Measurements from ENCODE around the gene UMAD1. TPM values are rescaled to one million over a fixed set of nuclear protein-coding genes. Genes with fewer than 3 reads are reported as not detected.
"Not testable (repeated sequence)": the region's sequence is repeated elsewhere in the genome, so short reads cannot be mapped to it uniquely, and the experiment has no call there.

UMAD1 gene
- total RNA-seq, 1 donor from 2014 or later = 16.4 TPM

- no peak for DNase-seq
- no peak for TF ChIP-seq CTCF (IDR thresholded peaks at IDR 0.05; ENCODE audit: borderline replicate concordance)
- H3K9me3 ChIP-seq (replicated peaks) = no peaks in the 10 kb centered on the region
- H3K36me3 ChIP-seq = no peaks in the 10 kb centered on the region
- H3K4me1 ChIP-seq = no peaks in the 10 kb centered on the region
- H3K27ac ChIP-seq (replicated peaks) = no peak overlapping the region
- intact Hi-C loops (cut with micrococcal nuclease) = no loop called here
- no peak overlapping the region for H3K4me3 ChIP-seq
- no peaks in the 10 kb centered on the region for H3K27me3 ChIP-seq (ENCODE audit: low read depth)
Observed at GRCh38 chr7:7816084-7816483, 175.5 kb downstream of the UMAD1 start.

- no peaks in the 10 kb centered on the region for H3K4me1 ChIP-seq
- H3K36me3 ChIP-seq = no peaks in the 10 kb centered on the region
- no peak for TF ChIP-seq CTCF (IDR thresholded peaks at IDR 0.05; ENCODE audit: borderline replicate concordance)
- H3K27me3 ChIP-seq (ENCODE audit: low read depth) = no peaks in the 10 kb centered on the region
- no peaks in the 10 kb centered on the region for H3K9me3 ChIP-seq (replicated peaks)
- DNase-seq = no peak
- no peak overlapping the region for H3K27ac ChIP-seq (replicated peaks)
- no peak overlapping the region for H3K4me3 ChIP-seq
- intact Hi-C loops (cut with micrococcal nuclease) = no loop called here
Observed at GRCh38 chr7:7816816-7817536, 176.4 kb downstream of the UMAD1 start.

- H3K27ac ChIP-seq (replicated peaks) = no peak overlapping the region
Observed at GRCh38 chr7:7817748-7818147, 177.2 kb downstream of the UMAD1 start.

GRCh38 chr7:7818179-7818578 lies 177.6 kb downstream of the UMAD1 start:
- intact Hi-C loops (cut with micrococcal nuclease); H3K4me1 ChIP-seq; H3K27me3 ChIP-seq (ENCODE audit: low read depth); DNase-seq; H3K36me3 ChIP-seq; H3K9me3 ChIP-seq (replicated peaks); H3K4me3 ChIP-seq; H3K27ac ChIP-seq (replicated peaks): not testable (repeated sequence)

More at GRCh38 chr7:7817748-7818147, 177.2 kb downstream of the UMAD1 start:
- TF ChIP-seq CTCF (IDR thresholded peaks at IDR 0.05; ENCODE audit: borderline replicate concordance) = no peak
- no peaks in the 10 kb centered on the region for H3K4me1 ChIP-seq
- H3K36me3 ChIP-seq = no peaks in the 10 kb centered on the region
- H3K27me3 ChIP-seq (ENCODE audit: low read depth) = no peaks in the 10 kb centered on the region
- no peak for DNase-seq
- H3K9me3 ChIP-seq (replicated peaks) = no peaks in the 10 kb centered on the region
- no peak overlapping the region for H3K4me3 ChIP-seq
- intact Hi-C loops (cut with micrococcal nuclease) = no loop called here

GRCh38 chr7:7819442-7820247 lies 179.1 kb downstream of the UMAD1 start:
- Histone ChIP-seq H3K9me3 (replicated peaks) (no peaks in the 10 kb centered on the region), H3K4me3 (no peak overlapping the region), H3K27me3 (ENCODE audit: low read depth) (no peaks in the 10 kb centered on the region), H3K4me1 (no peaks in the 10 kb centered on the region), H3K36me3 (no peaks in the 10 kb centered on the region), H3K27ac (replicated peaks) (no peak overlapping the region)
- TF ChIP-seq CTCF (IDR thresholded peaks at IDR 0.05; ENCODE audit: borderline replicate concordance) = no peak
- no peak for DNase-seq
- intact Hi-C loops (cut with micrococcal nuclease) = no loop called here

GRCh38 chr7:7820409-7820808 lies 179.9 kb downstream of the UMAD1 start:
- Histone ChIP-seq H3K27me3 (ENCODE audit: low read depth) (no peaks in the 10 kb centered on the region), H3K36me3 (no peaks in the 10 kb centered on the region), H3K27ac (replicated peaks) (no peak overlapping the region), H3K4me3 (no peak overlapping the region), H3K9me3 (replicated peaks) (no peaks in the 10 kb centered on the region), H3K4me1 (no peaks in the 10 kb centered on the region)
- no peak for DNase-seq
- intact Hi-C loops (cut with micrococcal nuclease) = no loop called here
- no peak for TF ChIP-seq CTCF (IDR thresholded peaks at IDR 0.05; ENCODE audit: borderline replicate concordance)
